ENCODE results near the gene AKAP1. TPM values are rescaled to one million over a fixed set of nuclear protein-coding genes. Genes with fewer than 3 reads are reported as not detected.

The AKAP1 gene, protein sequence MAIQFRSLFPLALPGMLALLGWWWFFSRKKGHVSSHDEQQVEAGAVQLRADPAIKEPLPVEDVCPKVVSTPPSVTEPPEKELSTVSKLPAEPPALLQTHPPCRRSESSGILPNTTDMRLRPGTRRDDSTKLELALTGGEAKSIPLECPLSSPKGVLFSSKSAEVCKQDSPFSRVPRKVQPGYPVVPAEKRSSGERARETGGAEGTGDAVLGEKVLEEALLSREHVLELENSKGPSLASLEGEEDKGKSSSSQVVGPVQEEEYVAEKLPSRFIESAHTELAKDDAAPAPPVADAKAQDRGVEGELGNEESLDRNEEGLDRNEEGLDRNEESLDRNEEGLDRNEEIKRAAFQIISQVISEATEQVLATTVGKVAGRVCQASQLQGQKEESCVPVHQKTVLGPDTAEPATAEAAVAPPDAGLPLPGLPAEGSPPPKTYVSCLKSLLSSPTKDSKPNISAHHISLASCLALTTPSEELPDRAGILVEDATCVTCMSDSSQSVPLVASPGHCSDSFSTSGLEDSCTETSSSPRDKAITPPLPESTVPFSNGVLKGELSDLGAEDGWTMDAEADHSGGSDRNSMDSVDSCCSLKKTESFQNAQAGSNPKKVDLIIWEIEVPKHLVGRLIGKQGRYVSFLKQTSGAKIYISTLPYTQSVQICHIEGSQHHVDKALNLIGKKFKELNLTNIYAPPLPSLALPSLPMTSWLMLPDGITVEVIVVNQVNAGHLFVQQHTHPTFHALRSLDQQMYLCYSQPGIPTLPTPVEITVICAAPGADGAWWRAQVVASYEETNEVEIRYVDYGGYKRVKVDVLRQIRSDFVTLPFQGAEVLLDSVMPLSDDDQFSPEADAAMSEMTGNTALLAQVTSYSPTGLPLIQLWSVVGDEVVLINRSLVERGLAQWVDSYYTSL
- total RNA-seq: 100 to 1,000 TPM in 8 of 9 donors, 10 to 100 TPM in 1; 77.4 to 240 (median 133) TPM
- 10 to 100 TPM; 55.8 to 63.4 TPM for polyA plus RNA-seq
- long read RNA-seq, donor 1, full-length matches to known transcripts: 462 of 707 reads
- long read RNA-seq, donor 1, partial matches to known transcripts: 166 of 707 reads
- long read RNA-seq, donor 1, other reads (novel, unspliced or antisense): 79 of 707 reads
- long read RNA-seq, donor 2, transcript AKAP1-202 (11 exons, 3,970 nt): major isoform, 68 of 300 reads
- long read RNA-seq, donor 2, partial matches to known transcripts: 167 of 300 reads
- long read RNA-seq, donor 2, other reads (novel, unspliced or antisense): 60 of 300 reads
- long read RNA-seq, donor 3, transcript AKAP1-202 (11 exons, 3,970 nt): major isoform, 241 of 358 reads
- long read RNA-seq, donor 3, partial matches to known transcripts: 64 of 358 reads
- long read RNA-seq, donor 3, other reads (novel, unspliced or antisense): 51 of 358 reads

DNA sequence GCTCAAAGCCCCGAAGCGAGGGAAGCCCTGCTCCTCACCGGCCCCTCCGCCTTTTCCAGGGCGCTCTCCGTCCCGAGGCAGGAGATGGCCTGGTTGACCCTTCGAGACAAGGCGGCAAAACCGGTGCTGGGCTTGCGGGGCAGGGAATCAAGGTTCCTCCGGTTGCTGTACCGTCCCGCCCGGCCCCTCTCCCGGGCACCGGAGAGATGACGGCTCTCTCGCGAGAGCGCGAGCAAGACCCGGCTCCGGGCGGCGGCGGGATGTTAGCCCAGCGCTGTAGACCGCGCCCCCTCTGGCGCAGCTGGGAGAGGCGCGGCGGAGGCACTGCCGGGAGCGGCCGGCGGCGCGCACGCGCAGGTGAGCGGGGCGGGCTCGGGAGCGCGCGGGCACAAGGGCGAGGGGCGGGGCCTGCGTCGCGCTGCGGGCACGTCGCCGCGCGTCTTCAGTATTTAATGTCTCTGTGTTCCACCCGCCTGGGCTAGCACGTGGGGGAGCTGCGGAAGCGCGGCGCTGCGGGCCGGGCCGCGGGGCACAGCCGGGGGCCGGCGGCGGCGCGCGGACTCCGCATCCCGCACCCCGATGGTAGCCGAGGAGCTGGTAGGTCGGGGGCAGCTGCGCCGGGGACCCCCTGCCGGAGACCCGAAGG, at the start of gene AKAP1:
Gene AKAP1 (plus strand): TSS at position 445 of the 646 bp plus-strand sequence. CDS start 20,219 bp downstream, outside the sequence.
- no peaks in the 10 kb centered on the region for H3K36me3 ChIP-seq
- H3K27me3 ChIP-seq: no peaks in the 10 kb centered on the region
- WGBS, 4 donors: 0 to 1% (median 0%) methylated on average over 11 to 85 of the region's 85 CpGs
- H3K27ac ChIP-seq: peak within 1 kb of the TSS; percentile 83 to 99 (median 95)
- peaks cover 0 to 51% (median 27%) of the 10 kb centered on the region in 12 donors for H3K4me1 ChIP-seq
- ATAC-seq (peak; percentile 89 to 95 (median 92)), DNase-seq (peak; percentile 96 to 99 (median 97))
- no peaks in the 10 kb centered on the region for H3K9me3 ChIP-seq
- peak within 1 kb of the TSS; percentile 63 to 98 (median 78) for H3K4me3 ChIP-seq
- TF ChIP-seq POLR2A (IDR thresholded peaks at IDR 0.05): peak; percentile 31 to 95
- TF ChIP-seq, protein P1, sequence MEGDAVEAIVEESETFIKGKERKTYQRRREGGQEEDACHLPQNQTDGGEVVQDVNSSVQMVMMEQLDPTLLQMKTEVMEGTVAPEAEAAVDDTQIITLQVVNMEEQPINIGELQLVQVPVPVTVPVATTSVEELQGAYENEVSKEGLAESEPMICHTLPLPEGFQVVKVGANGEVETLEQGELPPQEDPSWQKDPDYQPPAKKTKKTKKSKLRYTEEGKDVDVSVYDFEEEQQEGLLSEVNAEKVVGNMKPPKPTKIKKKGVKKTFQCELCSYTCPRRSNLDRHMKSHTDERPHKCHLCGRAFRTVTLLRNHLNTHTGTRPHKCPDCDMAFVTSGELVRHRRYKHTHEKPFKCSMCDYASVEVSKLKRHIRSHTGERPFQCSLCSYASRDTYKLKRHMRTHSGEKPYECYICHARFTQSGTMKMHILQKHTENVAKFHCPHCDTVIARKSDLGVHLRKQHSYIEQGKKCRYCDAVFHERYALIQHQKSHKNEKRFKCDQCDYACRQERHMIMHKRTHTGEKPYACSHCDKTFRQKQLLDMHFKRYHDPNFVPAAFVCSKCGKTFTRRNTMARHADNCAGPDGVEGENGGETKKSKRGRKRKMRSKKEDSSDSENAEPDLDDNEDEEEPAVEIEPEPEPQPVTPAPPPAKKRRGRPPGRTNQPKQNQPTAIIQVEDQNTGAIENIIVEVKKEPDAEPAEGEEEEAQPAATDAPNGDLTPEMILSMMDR (IDR thresholded peaks at IDR 0.05): peak in 11 of 12 donors; percentile 10 to 49 (median 30)
- intact Hi-C loops (cut with DNase I): loop anchor here in 3 of 10 donors (1.0 to 10.0 kb wide), 4 partner anchors 52 to 80 kb away; no protein-coding TSS in a partner anchor

DNA sequence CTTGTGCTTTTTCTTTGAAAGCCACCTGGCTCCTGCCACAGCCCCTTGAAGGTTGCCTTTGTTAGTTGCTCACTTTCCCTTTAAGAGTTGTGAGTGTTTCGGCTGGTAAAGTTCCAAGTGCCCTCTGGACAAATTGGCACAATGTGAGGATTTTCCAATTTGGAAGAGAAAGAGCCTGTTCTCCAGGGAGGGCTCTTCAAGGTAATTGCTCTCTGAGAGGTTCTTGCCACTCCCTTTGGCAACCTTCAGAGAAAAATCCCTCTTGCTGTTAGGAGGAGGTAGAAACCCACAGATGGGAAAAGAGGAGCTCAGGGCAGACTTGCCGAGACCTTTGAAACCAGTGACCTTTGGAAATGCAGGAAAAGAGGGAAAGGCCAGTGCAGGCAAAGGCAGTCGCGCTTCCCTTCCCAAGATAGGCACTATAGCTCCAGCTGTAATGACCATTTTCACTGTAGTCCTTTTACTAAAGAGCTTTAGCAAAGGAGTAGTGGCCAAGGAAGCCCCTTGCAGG, 49.0 kb upstream of the AKAP1 start:
- peaks cover 0 to 41% (median 13%) of the 10 kb centered on the region in 12 donors for H3K4me1 ChIP-seq
- no peaks in the 10 kb centered on the region for H3K36me3 ChIP-seq
- H3K4me3 ChIP-seq: peak overlapping the region in 2 of 12 donors; percentile 7 to 17
- DNase-seq (peak in 4 of 5 donors; percentile 22 to 53 (median 34)), ATAC-seq (peak in 3 of 4 donors; percentile 45 to 65 (median 48))
- 32 to 42% (median 38%) methylated on average over 4 of the region's 4 CpGs for WGBS, 4 donors
- peak overlapping the region in 11 of 12 donors; percentile 21 to 87 (median 60) for H3K27ac ChIP-seq
- H3K9me3 ChIP-seq: no peaks in the 10 kb centered on the region
- H3K27me3 ChIP-seq: peaks cover 0 to 17% (median 0%) of the 10 kb centered on the region in 9 donors
- no peak for TF ChIP-seq POLR2A (IDR thresholded peaks at IDR 0.05)
- TF ChIP-seq, protein P1 (IDR thresholded peaks at IDR 0.05): no peak
- intact Hi-C loops (cut with DNase I): no loop called here

DNA sequence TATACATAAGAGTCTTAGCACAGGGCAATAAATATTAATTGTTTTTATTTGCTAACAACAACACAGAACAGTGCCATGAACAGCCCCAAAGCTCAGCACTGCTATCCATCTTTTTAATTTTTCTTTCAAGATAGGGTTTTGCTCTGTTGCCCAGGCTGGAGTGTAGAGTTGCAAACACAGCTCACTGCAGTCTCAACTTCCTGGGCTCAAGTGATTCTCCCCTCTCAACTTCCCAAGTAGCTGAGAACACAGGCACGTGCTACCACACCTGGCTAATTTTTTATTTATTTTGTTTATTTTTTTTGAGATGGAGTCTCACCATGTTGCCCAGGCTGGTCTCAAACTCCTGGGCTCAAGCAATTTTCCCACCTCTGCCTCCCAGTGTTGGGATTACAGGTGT, 47.6 kb upstream of the AKAP1 start:
- TF ChIP-seq POLR2A (IDR thresholded peaks at IDR 0.05): no peak
- TF ChIP-seq, protein P1 (IDR thresholded peaks at IDR 0.05): no peak
- no peak overlapping the region for H3K4me3 ChIP-seq
- DNase-seq (no peak), ATAC-seq (no peak)
- H3K36me3 ChIP-seq: no peaks in the 10 kb centered on the region
- no peaks in the 10 kb centered on the region for H3K9me3 ChIP-seq
- no peak overlapping the region for H3K27ac ChIP-seq
- intact Hi-C loops (cut with DNase I): no loop called here
- 76 to 85% (median 83%) methylated on average over 1 of the region's 1 CpG for WGBS, 4 donors
- H3K4me1 ChIP-seq: peaks cover 0 to 41% (median 13%) of the 10 kb centered on the region in 12 donors
- H3K27me3 ChIP-seq: peaks cover 0 to 17% (median 0%) of the 10 kb centered on the region in 9 donors
